ENCODE results near the gene ABCC4.

DNA sequence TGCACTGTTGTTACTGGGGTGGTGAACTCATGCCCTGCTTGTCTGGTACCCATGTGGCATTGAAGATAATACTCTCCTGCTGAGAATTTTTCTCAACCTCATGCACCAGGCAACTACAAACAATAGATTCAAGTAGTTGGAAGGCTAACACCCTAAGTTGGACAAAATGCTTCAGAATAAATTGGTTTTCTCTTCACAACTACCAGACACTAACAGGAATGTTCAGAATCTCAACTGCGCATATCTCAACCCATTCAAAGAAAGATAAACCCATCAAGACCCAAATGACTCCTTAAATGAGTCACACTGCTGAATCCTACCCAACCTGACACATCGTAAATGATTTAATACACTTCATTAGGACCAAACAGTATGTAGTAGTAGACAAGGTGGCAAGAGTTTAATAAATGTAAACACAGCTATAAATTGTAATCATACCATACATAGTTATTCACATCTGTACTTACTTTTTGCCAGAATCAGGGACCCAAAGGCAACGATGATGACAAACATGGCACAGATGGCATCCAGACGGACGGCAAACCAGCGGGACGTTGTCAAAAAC lies 227.4 kb downstream of the ABCC4 start:
- TF ChIP-seq, protein P1, sequence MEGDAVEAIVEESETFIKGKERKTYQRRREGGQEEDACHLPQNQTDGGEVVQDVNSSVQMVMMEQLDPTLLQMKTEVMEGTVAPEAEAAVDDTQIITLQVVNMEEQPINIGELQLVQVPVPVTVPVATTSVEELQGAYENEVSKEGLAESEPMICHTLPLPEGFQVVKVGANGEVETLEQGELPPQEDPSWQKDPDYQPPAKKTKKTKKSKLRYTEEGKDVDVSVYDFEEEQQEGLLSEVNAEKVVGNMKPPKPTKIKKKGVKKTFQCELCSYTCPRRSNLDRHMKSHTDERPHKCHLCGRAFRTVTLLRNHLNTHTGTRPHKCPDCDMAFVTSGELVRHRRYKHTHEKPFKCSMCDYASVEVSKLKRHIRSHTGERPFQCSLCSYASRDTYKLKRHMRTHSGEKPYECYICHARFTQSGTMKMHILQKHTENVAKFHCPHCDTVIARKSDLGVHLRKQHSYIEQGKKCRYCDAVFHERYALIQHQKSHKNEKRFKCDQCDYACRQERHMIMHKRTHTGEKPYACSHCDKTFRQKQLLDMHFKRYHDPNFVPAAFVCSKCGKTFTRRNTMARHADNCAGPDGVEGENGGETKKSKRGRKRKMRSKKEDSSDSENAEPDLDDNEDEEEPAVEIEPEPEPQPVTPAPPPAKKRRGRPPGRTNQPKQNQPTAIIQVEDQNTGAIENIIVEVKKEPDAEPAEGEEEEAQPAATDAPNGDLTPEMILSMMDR (IDR thresholded peaks at IDR 0.05): no peak
- TF ChIP-seq EZH2 (IDR thresholded peaks at IDR 0.05; ENCODE audit: borderline replicate concordance, insufficient read depth, low read depth, low read length, poor library complexity, severe bottlenecking): no peak
